D341Med (cell line): ENCODE results near the gene CRYL1.

Experiments
- DNase-seq: peaks from one replicate; pipeline ENCODE4 v3.0.0; 2012; ENCODE audit warnings: low spot score

The CRYL1 gene

GRCh38 chr13:20397896-20398295, 127.8 kb downstream of the CRYL1 start:
- no peak for DNase-seq

- no peak for DNase-seq
These were observed 130.4 kb downstream of the CRYL1 start for GRCh38 chr13:20395061-20395916.

DNA sequence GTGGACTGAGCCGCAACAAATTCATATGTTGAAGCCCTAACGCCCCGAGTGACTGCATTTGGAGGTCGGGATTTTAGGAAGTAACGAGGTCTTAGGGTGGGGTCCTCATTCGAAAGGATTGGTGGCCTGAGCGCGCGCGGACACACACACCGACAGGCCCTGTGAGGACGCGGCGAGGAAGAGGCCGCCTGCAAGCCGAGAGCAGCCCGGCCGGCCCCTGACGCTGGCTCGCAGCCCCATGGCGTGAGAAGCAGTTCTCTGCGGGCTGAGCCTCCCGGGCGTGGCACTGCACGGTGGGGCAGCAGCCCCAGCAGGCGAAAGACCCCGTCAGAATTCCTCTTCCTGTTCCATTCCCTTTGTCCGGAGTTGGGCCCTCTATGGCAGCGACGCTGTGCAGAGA, 131.2 kb downstream of the CRYL1 start:
- DNase-seq = no peak

- no peak for DNase-seq
These were observed 131.5 kb downstream of the CRYL1 start for GRCh38 chr13:20394169-20394501.

DNA sequence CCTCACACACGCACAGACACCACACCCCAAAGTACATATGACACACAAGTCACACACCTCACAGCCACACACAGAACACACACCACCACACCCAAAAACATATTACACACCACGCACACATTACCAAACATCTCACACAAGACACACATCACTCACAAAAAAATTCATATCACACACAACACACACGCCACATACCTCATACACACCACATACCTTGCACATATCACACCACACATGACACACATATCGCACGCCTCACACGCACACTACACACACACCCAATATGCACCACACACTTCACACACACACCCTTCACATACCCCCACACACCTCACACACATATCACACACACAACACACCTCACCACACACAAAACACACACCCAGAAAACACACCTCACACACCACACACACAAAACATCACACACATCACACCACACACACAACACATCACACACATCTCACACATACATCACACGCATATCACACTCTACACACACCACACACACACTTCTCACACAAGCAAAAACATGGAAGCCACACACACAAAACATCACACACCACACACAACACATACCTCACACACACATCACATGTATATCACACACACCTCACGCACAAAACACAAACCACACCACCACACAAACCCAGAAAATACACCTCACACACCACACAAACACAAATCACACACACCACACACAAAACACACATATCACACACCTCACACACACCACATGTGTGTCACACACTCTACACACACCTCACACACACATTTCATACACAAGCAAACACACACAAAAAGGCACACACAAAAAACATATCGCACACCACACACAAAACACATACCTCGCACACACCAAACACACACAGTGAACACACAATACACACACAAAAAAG, 132.1 kb downstream of the CRYL1 start:
- DNase-seq = no peak

GRCh38 chr13:20392530-20392929, 133.1 kb downstream of the CRYL1 start:
- DNase-seq = no peak

- DNase-seq = no peak
These were observed 133.8 kb downstream of the CRYL1 start for GRCh38 chr13:20391597-20392452.

DNA sequence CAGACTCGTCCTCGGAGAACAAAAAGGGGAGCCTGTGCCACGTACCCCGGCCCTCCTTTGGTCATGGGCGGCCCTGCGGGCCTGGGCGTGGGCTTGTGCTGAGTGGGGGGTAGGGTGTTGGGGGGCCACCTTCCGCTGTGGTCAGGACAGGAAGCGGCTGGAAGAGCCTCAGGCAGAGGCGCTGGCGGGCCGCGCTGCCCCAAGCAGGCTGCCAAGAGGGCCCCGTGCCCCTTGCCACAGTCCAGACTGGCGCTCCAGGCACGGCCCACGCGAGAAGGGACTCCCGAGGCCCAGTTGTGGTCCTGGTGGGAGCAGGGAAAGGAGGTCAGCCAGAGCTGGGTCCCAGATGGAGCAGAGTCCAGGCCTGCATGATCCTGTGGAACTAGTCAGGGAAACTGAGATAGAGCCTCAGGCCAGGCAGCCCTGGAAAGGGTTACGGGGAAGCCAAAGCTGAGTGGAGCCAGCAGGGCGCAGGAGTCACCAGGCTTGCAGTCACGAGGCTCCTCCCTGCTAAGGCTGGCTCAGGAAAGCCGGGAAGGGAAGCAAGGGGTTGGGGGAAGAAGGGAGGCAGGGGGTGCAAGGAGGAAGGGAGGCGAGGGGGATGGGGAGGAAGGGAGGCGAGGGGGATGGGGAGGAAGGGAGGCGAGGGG, 135.0 kb downstream of the CRYL1 start:
- no peak for DNase-seq

DNA sequence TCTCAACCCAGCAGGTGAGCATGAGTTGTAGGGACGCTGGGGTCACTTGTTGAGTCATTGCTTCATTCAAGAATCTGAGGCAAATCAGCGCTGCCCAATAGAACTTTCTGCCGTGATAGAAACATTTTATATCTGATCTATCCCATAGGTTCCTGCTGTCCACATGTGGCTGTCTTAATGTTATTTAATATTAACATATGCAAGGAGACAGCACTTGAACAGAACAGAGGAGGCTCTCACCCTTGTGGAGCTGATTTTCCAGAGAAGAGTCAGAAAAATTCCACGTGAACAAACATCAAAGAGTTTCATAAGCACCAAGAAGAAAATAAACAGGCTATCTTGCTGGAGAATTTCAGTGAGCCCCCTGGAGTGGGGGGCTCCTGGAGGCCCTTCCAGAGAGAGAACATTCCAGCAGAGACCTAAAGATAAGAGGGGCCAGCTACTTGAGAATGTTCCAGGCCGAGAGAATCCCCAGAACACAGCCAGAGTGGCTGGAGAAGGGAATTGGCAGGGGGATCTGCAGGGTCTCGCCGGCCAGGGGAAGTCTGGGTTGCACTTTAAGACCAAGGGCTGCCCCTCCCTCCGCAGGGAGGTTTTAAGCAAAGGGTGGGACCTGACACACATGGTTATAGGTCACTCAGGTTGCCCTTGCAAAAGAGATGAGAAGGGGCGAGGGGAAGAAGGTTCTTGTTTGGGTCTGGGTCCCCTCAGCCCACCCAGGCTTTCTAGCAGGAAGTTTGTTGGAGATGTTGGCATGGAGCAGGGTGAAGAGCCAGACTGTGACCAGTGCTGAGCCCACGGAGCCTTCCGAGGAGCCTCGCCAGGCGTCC, 135.7 kb downstream of the CRYL1 start:
- DNase-seq = no peak

DNA sequence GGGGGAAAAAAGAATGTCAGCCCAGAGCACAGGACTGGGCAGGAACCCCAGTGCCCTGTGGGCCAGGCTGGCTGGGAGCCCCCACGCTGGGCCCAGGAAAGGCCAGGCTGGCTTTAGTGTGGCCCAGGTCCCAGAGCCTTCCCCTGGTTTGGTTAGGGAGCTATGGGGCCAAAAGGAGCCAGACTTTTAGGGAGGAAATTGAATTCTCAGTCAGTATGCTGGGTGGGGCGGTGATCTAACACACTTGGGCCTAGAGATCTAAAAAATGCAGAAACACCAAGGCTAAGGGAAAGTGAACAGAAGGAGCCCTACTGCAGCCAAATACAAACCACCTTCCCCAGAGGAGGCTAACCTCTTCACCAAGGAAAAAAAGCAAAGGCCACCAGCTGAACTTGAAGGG, 137.5 kb downstream of the CRYL1 start:
- no peak for DNase-seq

GRCh38 chr13:20387441-20387971, 138.2 kb downstream of the CRYL1 start:
- DNase-seq = no peak

DNA sequence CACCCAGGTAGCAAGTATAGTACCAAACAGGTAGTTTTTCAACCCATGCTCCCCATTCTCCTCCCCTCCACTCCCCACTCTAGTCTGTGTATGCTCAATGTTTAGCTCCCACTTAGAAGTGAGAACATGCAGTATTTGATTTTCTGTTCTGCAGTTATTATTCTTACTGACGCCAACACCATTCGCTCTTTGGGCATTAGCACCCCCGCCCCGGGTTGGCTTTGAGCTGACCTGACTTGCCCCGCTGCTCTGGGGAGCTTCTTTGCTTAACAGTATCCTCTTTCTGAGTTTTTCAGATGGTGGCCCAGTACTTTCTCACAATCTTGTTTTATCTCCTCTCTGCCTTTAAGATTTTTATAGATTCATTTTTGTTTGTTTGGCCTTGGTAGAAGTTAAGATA, 138.7 kb downstream of the CRYL1 start:
- DNase-seq = no peak

DNA sequence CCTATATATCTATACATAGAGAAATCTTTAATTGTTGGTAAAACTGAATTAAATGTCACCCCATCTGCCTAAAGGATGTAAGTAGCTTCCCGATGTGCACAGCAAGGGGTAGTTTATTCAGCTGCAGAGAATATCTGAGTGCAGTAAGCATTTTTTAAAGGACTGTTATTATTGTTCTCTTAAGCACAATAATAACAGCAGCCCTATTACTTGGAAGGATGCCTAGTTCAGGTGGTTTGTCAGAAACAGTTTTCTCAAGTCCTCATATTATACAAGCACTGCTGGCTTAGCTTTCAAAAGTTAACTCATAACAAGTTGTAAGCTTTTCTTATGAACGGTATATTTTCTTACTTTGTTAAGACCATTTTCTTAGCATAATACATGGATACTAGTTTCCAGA, 142.6 kb downstream of the CRYL1 start:
- DNase-seq = no peak

- DNase-seq = no peak
These were observed 144.3 kb downstream of the CRYL1 start for GRCh38 chr13:20381401-20381800.

DNA sequence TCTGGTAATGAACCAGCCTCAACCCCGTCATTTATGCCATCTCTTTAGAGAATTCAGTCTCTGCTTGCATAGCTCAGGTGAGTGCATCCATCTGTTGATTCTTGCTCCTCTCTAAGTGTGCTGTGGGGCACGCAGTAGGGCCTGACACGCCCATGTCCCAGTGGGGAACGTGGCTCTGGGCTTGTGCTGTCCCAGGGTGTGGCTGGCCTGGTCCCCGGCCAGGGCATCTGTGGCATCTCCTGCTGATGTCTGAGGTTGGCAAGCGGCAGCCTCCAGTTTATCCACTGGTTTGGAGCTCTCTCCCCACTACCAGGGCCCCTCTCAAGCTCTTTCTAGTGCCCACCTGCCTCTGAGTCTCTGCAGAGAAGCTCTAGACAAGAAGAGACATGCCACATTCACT, 146.9 kb downstream of the CRYL1 start:
- no peak for DNase-seq

DNA sequence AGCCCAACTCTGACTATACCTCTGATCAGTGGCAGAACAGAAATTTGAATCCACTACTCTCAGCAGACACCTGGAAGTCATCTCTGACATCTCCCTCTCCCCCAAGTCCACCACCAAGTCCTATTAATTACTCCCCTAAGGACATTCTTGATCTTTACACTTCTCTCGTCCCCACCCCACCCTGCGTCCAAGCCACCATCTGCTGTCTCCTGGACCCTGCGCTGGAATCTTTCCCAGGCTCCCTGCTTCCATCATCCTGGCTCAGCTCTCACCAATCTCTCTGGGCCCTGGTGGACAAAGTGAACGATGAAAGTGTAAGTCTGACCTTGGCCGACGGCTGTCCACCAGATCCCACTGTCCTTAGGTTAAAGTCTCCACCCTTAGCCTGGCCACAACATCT, 147.9 kb downstream of the CRYL1 start:
- no peak for DNase-seq

DNA sequence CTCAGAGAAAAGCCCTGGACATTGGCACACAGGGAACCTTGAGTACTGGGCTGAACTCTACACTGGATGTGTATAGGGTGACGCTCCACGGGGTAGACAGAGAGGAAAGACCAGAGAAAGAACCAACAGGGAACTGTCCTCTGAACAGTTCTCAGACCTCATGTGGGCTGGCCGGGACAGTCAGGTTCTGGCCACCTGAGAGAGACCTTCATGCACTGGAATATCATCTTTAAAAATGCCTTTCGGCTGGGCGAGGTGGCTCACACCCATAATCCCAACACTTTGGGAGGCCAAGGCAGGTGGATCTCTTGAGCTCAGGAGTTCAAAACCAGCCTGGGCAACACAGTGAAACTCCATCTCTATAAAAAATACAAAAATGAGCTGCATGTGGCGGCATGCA, 149.8 kb downstream of the CRYL1 start:
- DNase-seq = no peak

DNA sequence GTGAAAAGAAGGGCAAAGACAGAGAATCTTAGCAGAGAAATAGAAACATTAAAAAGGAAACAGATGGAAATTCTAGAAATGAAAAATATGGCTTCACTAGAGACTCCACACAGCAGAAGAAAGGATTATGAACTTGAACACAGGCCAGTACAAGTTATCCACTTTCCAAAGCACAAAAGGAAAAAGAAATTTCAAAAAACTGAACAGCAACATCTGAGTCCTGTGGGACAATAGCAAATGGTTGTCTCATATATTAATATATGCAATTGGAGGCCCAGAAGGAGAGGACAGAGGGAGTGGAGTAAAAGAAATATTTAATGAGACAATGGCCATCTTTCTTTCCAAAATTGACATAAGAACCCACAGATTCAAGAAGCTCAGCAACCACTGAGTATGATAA, 151.8 kb downstream of the CRYL1 start:
- no peak for DNase-seq

GRCh38 chr13:20371825-20372224, 153.8 kb downstream of the CRYL1 start:
- DNase-seq = no peak

DNA sequence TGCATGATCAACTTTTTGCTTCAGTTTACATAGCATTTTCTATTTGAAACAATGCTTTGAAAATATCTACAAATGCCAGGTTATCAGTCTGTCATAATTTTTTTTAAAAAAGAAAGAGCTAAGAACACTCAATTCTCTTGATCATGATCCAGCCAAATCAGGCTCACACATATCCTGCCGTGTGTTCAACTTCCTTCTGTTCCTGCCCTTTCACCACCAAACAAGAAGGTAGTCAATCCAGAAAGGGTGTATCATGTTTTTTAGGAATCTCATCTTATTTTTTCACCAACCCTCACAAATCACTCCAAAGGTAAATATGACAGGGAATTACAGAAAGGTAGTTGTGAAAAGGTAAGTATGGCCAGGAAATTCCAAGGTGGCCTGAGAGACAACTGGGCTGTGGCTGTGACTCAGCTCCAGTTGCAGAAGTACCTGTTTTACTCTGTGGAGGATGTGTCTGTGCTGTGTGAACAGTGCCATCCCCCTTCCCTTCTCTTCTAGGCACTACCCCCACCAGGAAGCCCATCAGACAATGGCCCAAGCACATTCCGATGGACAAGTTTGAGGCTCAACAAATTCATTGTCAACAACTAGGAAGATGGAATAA, 154.7 kb downstream of the CRYL1 start:
- DNase-seq = no peak
